Fibroblast of villous mesenchyme (primary cell): ENCODE results near the gene TMEM14A. TPM values are rescaled to one million over a fixed set of nuclear protein-coding genes. Genes with fewer than 3 reads are reported as not detected.
"Not testable (repeated sequence)": the region's sequence is repeated elsewhere in the genome, so short reads cannot be mapped to it uniquely, and the experiment has no call there.

Source experiments
- DNase-seq: peaks from one replicate; pipeline ENCODE4 v3.0.0-alpha.2; 2010; ENCODE audit warnings: low read depth
- H3K4me3 ChIP-seq: 2 replicates; pipeline ENCODE4 v1.5.1; 2011; ENCODE audit warnings: low read depth, mild to moderate bottlenecking, low read length
- total RNA-seq: library from RNA; depleted of rRNA; stranded (reverse); fragments of >200 nt; gene quantifications from 2 replicates; pipeline ENCODE4 v1.2.3, GENCODE V29; 2012
- TF ChIP-seq, protein P1 (sequence below): IDR thresholded peaks from 2 replicates; pipeline ENCODE4 v1.5.1; 2012; ENCODE audit warnings: low read depth, mild to moderate bottlenecking, low read length; ENCODE audit not compliant: insufficient read depth

Gene TMEM14A
- total RNA-seq, 1 donor = 31.1 TPM

DNA sequence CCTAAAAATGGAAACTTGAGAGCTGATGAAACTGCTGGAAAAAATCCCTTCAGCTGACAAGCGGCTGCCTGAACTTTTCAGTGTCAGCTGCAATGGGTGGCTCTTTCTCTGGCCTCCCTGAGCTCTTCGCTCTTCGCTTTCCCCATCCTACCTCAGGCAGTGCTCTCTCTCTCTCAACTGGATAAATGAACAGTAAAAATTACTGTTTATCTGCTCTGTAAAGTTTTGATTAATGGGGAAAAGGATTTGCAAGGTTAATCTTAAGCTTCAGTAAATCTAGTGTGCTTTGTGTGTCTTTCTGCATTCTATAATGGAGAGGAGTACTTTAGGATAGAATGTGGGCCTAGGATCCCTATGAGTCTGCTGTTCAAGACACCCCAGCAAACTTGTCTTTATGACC lies 35.1 kb downstream of the TMEM14A start:
- no peak overlapping the region for H3K4me3 ChIP-seq
- TF ChIP-seq, protein P1, sequence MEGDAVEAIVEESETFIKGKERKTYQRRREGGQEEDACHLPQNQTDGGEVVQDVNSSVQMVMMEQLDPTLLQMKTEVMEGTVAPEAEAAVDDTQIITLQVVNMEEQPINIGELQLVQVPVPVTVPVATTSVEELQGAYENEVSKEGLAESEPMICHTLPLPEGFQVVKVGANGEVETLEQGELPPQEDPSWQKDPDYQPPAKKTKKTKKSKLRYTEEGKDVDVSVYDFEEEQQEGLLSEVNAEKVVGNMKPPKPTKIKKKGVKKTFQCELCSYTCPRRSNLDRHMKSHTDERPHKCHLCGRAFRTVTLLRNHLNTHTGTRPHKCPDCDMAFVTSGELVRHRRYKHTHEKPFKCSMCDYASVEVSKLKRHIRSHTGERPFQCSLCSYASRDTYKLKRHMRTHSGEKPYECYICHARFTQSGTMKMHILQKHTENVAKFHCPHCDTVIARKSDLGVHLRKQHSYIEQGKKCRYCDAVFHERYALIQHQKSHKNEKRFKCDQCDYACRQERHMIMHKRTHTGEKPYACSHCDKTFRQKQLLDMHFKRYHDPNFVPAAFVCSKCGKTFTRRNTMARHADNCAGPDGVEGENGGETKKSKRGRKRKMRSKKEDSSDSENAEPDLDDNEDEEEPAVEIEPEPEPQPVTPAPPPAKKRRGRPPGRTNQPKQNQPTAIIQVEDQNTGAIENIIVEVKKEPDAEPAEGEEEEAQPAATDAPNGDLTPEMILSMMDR = no peak

DNA sequence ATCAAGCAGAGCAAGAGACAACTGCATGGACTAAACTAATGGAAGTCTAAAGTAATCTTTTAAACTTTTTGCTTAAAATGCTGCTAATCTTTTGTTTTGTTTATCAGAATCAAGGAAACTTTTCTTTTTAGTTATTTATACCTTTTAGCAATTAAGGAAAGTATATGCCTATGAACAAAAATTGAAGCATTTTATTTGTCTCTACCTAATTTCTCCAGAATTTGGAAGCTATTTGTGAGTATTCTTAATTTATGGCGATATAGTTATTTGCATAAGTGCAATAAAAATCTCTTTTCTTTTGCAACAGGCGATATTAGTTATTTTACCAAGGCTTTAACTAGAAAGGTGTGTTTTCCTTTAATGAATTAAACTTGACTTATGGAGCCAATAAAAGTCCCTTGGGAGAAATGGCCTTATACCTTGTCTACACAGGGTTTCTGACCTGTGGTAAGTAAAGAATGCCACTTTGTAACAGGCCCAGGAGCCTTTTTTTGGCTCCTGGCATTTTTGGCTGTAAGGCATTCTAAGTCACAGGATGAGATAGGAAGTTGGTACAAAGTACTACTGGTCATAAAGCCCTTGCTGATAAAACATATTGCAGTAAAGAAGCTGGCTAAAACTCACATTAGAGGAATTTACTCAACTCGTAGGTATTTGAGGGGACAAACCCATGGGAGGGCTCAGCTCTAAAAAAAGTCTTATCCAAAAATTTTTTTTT lies 37.2 kb downstream of the TMEM14A start:
- H3K4me3 ChIP-seq = no peak overlapping the region
- TF ChIP-seq, protein P1 = no peak
- no peak for DNase-seq

More for the DNA sequence above, 35.1 kb downstream of the TMEM14A start:
- DNase-seq = no peak

DNA sequence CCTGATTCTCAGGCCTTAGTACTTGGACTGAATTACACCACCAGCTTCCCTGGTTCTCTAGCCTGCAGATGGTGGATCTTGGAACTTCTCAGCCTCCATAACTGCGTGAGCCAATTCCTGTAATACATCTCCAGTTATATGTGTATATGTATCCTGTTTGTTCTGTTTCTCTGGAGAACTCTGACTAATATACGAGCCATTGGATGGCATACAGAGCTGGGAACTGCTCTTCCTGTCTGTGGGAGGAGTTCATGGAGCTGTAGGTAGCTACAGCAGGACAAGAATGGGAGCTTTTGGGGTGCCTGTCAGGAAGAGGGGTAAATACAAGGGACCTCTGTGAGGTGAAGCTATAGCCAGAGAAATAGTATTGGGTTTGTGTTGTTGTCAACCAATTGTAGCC lies 41.2 kb downstream of the TMEM14A start:
- no peak overlapping the region for H3K4me3 ChIP-seq
- TF ChIP-seq, protein P1 = no peak
- no peak for DNase-seq

DNA sequence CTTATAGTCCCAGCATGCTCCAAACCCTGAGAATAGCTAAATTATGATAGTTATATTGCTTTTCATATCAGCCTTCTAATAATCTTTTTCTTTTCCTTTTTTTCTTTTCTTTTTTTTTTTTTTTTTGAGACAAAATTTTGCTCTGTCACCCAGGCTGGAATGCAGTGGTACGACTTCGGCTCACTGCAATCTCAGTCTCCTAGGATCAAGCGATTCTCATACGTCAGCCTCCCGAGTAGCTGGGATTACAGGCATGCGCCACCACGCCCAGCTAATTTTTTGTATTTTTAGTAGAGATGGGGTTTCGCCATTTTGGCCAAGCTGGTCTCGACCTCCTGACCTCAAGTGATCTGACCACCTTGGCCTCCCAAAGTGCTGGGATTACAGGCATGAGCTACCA lies 43.8 kb downstream of the TMEM14A start:
- not testable (repeated sequence) for H3K4me3 ChIP-seq, DNase-seq

DNA sequence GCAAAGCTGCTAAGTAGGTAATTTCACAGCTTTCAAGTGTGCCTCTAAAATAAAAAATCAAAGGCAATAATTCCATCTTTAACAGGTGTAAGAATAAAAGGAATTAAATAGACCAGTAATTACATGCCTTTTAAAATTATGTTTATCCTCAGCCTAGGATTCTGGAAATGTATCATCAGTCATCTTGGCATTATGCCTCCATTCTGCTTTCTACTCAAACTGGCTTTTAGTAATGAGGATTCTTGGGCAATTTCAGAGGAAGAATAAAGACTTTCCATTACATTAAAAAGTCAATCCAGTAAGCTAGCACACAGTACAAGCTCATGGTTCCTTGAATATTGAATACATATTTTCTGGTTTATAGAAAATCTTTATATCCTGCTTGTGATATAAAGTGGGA lies 47.6 kb downstream of the TMEM14A start:
- no peak for DNase-seq
- TF ChIP-seq, protein P1 = no peak
- H3K4me3 ChIP-seq = no peak overlapping the region

DNA sequence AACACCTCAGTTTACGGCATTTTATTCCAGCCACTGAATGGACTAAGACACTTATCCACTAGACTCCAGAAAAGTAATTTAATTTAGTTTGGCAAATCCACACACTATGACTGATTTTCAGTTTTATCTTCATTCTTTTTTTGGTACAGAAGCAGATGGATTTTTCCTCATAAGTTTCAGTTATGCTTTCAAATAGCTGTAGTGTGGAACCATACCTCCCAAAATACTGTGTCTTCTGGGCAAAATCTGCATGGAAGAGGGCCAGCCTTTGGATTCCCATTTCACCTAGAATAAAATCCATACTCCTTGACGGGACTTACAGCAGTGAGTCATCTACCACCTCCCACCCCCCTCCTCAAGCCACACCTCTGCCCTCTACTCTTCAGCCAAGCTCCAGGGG lies 49.4 kb downstream of the TMEM14A start:
- no peak for DNase-seq
- H3K4me3 ChIP-seq = no peak overlapping the region
- TF ChIP-seq, protein P1 = no peak

DNA sequence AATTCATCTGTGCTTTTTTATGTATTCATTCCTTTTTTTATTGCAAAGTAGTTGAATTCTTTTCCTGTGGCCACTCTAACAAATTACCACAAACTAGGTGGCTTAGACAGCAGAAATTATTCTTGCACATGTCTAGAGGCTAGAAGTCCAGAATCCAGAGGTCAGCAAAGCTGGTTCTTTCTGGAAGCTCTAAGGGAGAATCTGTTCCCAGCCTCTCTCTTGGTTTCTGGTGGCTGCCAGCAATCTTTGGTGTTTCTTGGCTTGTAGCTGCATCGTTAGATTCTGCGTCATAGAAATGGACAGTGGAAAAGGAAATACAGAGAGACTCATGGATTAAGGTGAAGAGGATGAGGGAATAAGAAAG lies 53.1 kb downstream of the TMEM14A start:
- DNase-seq = peak; percentile 56
- no peak overlapping the region for H3K4me3 ChIP-seq
- TF ChIP-seq, protein P1 = no peak
